GM21447 (cell line): Measurements from ENCODE around the gene ACSS1.

ENCODE experiments used
- ATAC-seq: cut with Tn5 transposase; IDR thresholded peaks from one replicate; pipeline ENCODE4 v1.9.1; 2021; ENCODE audit not compliant: unreplicated experiment

The ACSS1 gene

GRCh38 chr20:25058051-25058846, at the start of gene ACSS1:
TSS of gene ACSS1 (minus strand) at chr20:25058139. CDS start at chr20:25058102, 37 bp downstream.
- ATAC-seq, result peak; percentile 61

- ATAC-seq, result no peak
These were observed 45.6 kb upstream of the ACSS1 start for GRCh38 chr20:25103526-25103925.

- no peak for ATAC-seq
These were observed 43.0 kb upstream of the ACSS1 start for GRCh38 chr20:25100914-25101313.

- ATAC-seq, result no peak
These were observed 41.7 kb upstream of the ACSS1 start for GRCh38 chr20:25099601-25100140.

- no peak for ATAC-seq
These were observed 39.6 kb upstream of the ACSS1 start for GRCh38 chr20:25097498-25097897.

GRCh38 chr20:25090492-25091429, 32.8 kb upstream of the ACSS1 start:
- peak; percentile 85 for ATAC-seq

GRCh38 chr20:25089662-25090061, 31.7 kb upstream of the ACSS1 start:
- ATAC-seq, result no peak

GRCh38 chr20:25089096-25089495, 31.2 kb upstream of the ACSS1 start:
- no peak for ATAC-seq

GRCh38 chr20:25088267-25088666, 30.3 kb upstream of the ACSS1 start:
- ATAC-seq, result no peak

GRCh38 chr20:25087186-25087929, 29.4 kb upstream of the ACSS1 start:
- ATAC-seq, result no peak

GRCh38 chr20:25085756-25086495, 28.0 kb upstream of the ACSS1 start:
- ATAC-seq, result no peak

GRCh38 chr20:25084626-25085187, 26.8 kb upstream of the ACSS1 start:
- no peak for ATAC-seq

GRCh38 chr20:25083773-25084625, 26.1 kb upstream of the ACSS1 start:
- no peak for ATAC-seq

GRCh38 chr20:25083141-25083772, 25.3 kb upstream of the ACSS1 start:
- ATAC-seq, result no peak

- no peak for ATAC-seq
These were observed 24.5 kb upstream of the ACSS1 start for GRCh38 chr20:25082498-25082873.

GRCh38 chr20:25081730-25082497, 24.0 kb upstream of the ACSS1 start, which contains the start of gene VSX1:
TSS of gene VSX1 (minus strand) at chr20:25082141. CDS start at chr20:25082096, 45 bp downstream.
- ATAC-seq, result no peak

- ATAC-seq, result no peak
These were observed 23.3 kb upstream of the ACSS1 start for GRCh38 chr20:25081065-25081729.
